H1 (cell line): ENCODE measurements around the gene FAM76A. TPM values are rescaled to one million over a fixed set of nuclear protein-coding genes. Genes with fewer than 3 reads are reported as not detected.

Experiments
- CTCF ChIA-PET: fragments of 300-600 bp; sonication (Branson Sonifier 250); formaldehyde crosslinking; loops from one replicate; lab custom pipeline; 2021; ENCODE audit not compliant: partially characterized antibody; lab: Charles Lee
- POLR2A ChIA-PET: fragments of 300-600 bp; sonication (Branson Sonifier 250); formaldehyde crosslinking; loops from one replicate; lab custom pipeline; 2021; ENCODE audit warnings: inconsistent platforms; ENCODE audit not compliant: partially characterized antibody; lab: Charles Lee
- DNase-seq, 2 experiments: peaks; one replicate each; pipeline versions ENCODE4 v3.0.0 to v3.0.0-alpha.2; 2010 to 2022; ENCODE audit warnings: low spot score in 2 of 2, low read depth in 1 of 2, mixed read lengths in 1 of 2
- FAIRE-seq: peaks from 2 replicates; lab custom pipeline; 2011; peaks lifted over from hg19 to GRCh38; lab: Jason Lieb, UNC
- H2AFZ ChIP-seq: 2 replicates; pipeline ENCODE4 v1.8.1; 2012; ENCODE audit warnings: low read length, inconsistent platforms
- H2AK5ac ChIP-seq: 2 replicates; pipeline ENCODE4 v1.6.1; 2013; ENCODE audit warnings: low read depth, low read length
- H2BK120ac ChIP-seq: replicated peaks from 2 replicates; pipeline ENCODE3; 2013; ENCODE audit warnings: low read depth, low read length, inconsistent platforms
- H2BK12ac ChIP-seq: 2 replicates; pipeline ENCODE4 v1.6.1; 2013; ENCODE audit warnings: low read depth, low read length
- H2BK15ac ChIP-seq: 2 replicates; pipeline ENCODE4 v1.6.1; 2013; ENCODE audit warnings: low read length
- H2BK20ac ChIP-seq: 2 replicates; pipeline ENCODE4 v1.6.1; 2013; ENCODE audit warnings: low read length
- H2BK5ac ChIP-seq: 2 replicates; pipeline ENCODE4 v1.6.1; 2013; ENCODE audit warnings: low read depth, low read length
- H3K14ac ChIP-seq: 2 replicates; pipeline ENCODE4 v1.6.1; 2013; ENCODE audit warnings: inconsistent platforms; ENCODE audit not compliant: insufficient read length
- H3K18ac ChIP-seq: 2 replicates; pipeline ENCODE4 v1.6.1; 2013; ENCODE audit warnings: low read length; ENCODE audit errors: extremely low read depth
- H3K23ac ChIP-seq: 2 replicates; pipeline ENCODE4 v1.6.1; 2013; ENCODE audit warnings: inconsistent platforms; ENCODE audit not compliant: insufficient read length
- H3K23me2 ChIP-seq: 2 replicates; pipeline ENCODE4 v1.6.1; 2013; ENCODE audit warnings: low read depth, low read length
- H3K27ac ChIP-seq: 2 replicates; pipeline ENCODE4 v1.6.1; 2011; ENCODE audit warnings: low read depth, low read length, inconsistent platforms
- H3K27me3 ChIP-seq, 4 experiments: replicated peaks in 1 of 4; 1 replicate in 1 of 4; 2 replicates in 3 of 4; pipeline versions ENCODE4 v1.6.1 to v1.8.1; 2011 to 2013; ENCODE audit warnings: low read length in 3 of 4, mild to moderate bottlenecking in 3 of 4, inconsistent platforms in 2 of 4, mixed read lengths in 2 of 4, moderate library complexity in 1 of 4; ENCODE audit not compliant: control insufficient read depth in 3 of 4, insufficient read depth in 3 of 4; ENCODE audit errors: extremely low read depth in 1 of 4
- H3K36me3 ChIP-seq, 4 experiments: 2 replicates each; pipeline versions ENCODE4 v1.6.1 to v1.8.1; 2011 to 2013; ENCODE audit warnings: mild to moderate bottlenecking in 4 of 4, low read length in 3 of 4, moderate library complexity in 2 of 4, control low read depth in 1 of 4, inconsistent platforms in 1 of 4; ENCODE audit not compliant: insufficient read depth in 4 of 4, control insufficient read depth in 2 of 4
- H3K4ac ChIP-seq: replicated peaks from 2 replicates; pipeline ENCODE3; 2013; ENCODE audit warnings: low read length, low read depth, mixed read lengths, inconsistent platforms; ENCODE audit not compliant: insufficient read length
- H3K4me1 ChIP-seq, 4 experiments: replicated peaks in 1 of 4; 1 replicate in 1 of 4; 2 replicates in 3 of 4; pipeline versions ENCODE4 v1.6.1 to v1.8.1; 2011 to 2013; ENCODE audit warnings: low read length in 3 of 4, inconsistent platforms in 2 of 4, mixed read lengths in 1 of 4; ENCODE audit not compliant: insufficient read depth in 4 of 4, control insufficient read depth in 3 of 4
- H3K4me2 ChIP-seq, 2 experiments: 2 replicates each; pipeline versions ENCODE4 v1.6.1 to v1.8.1; 2011 to 2013; ENCODE audit warnings: low read depth in 2 of 2, low read length in 2 of 2, control low read depth in 1 of 2, inconsistent platforms in 1 of 2, mild to moderate bottlenecking in 1 of 2; ENCODE audit not compliant: insufficient read depth in 1 of 2
- H3K4me3 ChIP-seq, 4 experiments: fragments of 200-600, 300-600 bp in 1 of 4; sonication (generic), shearing (Covaris generic), sonication (Bioruptor Twin) in 1 of 4; 2 replicates each; pipeline versions ENCODE4 v1.5.1 to v1.8.1; 2011 to 2016; ENCODE audit warnings: low read length in 4 of 4, low read depth in 3 of 4, control low read depth in 2 of 4, inconsistent platforms in 2 of 4, mild to moderate bottlenecking in 2 of 4, mixed read lengths in 1 of 4, moderate library complexity in 1 of 4; ENCODE audit not compliant: insufficient read depth in 2 of 4; ENCODE audit errors: extremely low read depth in 1 of 4
- H3K56ac ChIP-seq: replicated peaks from 2 replicates; pipeline ENCODE3; 2013; ENCODE audit warnings: low read depth, mild to moderate bottlenecking, mixed read lengths, low read length, inconsistent platforms; ENCODE audit not compliant: insufficient read length
- H3K79me1 ChIP-seq: 2 replicates; pipeline ENCODE4 v1.6.1; 2013; ENCODE audit warnings: low read depth, low read length, control low read depth
- H3K79me2 ChIP-seq, 2 experiments: 2 replicates each; pipeline versions ENCODE4 v1.6.1 to v1.8.1; 2012 to 2013; ENCODE audit warnings: low read length in 2 of 2, mild to moderate bottlenecking in 2 of 2, inconsistent platforms in 1 of 2; ENCODE audit not compliant: insufficient read depth in 2 of 2, control insufficient read depth in 1 of 2
- H3K9ac ChIP-seq, 4 experiments: replicated peaks in 1 of 4; 1 replicate in 1 of 4; 2 replicates in 3 of 4; pipeline versions ENCODE4 v1.6.1 to v1.8.1; 2011 to 2013; ENCODE audit warnings: low read depth in 3 of 4, low read length in 3 of 4, control low read depth in 2 of 4, mild to moderate bottlenecking in 2 of 4, moderate library complexity in 2 of 4, inconsistent platforms in 1 of 4; ENCODE audit errors: extremely low read depth in 1 of 4
- H3K9me3 ChIP-seq, 2 experiments: 2 replicates each; pipeline versions ENCODE4 v1.6.1 to v1.8.1; 2012 to 2013; ENCODE audit warnings: mild to moderate bottlenecking in 2 of 2, moderate library complexity in 2 of 2, control low read depth in 1 of 2, inconsistent platforms in 1 of 2, low read depth in 1 of 2, low read length in 1 of 2, mixed read lengths in 1 of 2; ENCODE audit not compliant: insufficient read depth in 2 of 2
- H4K20me1 ChIP-seq, 2 experiments: replicated peaks in 1 of 2; 2 replicates each; pipeline versions ENCODE3 to v1.8.1; 2011 to 2013; ENCODE audit warnings: inconsistent platforms in 2 of 2, low read length in 2 of 2, mild to moderate bottlenecking in 1 of 2; ENCODE audit not compliant: insufficient read depth in 2 of 2, control insufficient read depth in 1 of 2
- H4K5ac ChIP-seq: 2 replicates; pipeline ENCODE4 v1.6.1; 2013; ENCODE audit warnings: low read length, low read depth, mixed read lengths, inconsistent platforms; ENCODE audit not compliant: insufficient read length
- H4K8ac ChIP-seq: 2 replicates; pipeline ENCODE4 v1.8.0; 2013; ENCODE audit warnings: mild to moderate bottlenecking, moderate library complexity, low read length, inconsistent platforms; ENCODE audit not compliant: insufficient read depth; ENCODE audit errors: extremely low read depth
- H4K91ac ChIP-seq: replicated peaks from 2 replicates; pipeline ENCODE3; 2013; ENCODE audit warnings: low read length, mixed read lengths, inconsistent platforms; ENCODE audit not compliant: insufficient read length
- BCL11A ChIP-seq, 2 experiments: IDR thresholded peaks; one replicate each; pipeline ENCODE4 v1.6.1; 2011; ENCODE audit warnings: low read depth in 2 of 2, low read length in 2 of 2, mild to moderate bottlenecking in 2 of 2
- CBX8 ChIP-seq: fragments of 300-800, 300-1000 bp; sonication (generic); IDR thresholded peaks from 2 replicates; pipeline ENCODE4 v1.7.1; 2016; ENCODE audit warnings: low read depth, low read length, borderline replicate concordance
- WGBS, 2 experiments: shearing (Covaris generic) in 1 of 2; methylation state at CpG; one replicate each; pipeline versions ENCODE4 v1.1.6 to v1.1.7; 2013 to 2015; ENCODE audit warnings: low lambda C conversion rate in 2 of 2, mixed read lengths in 2 of 2, inconsistent platforms in 1 of 2, low coverage in 1 of 2, missing lambda C conversion rate in 1 of 2; ENCODE audit not compliant: insufficient replicate concordance in 2 of 2, insufficient coverage in 1 of 2, insufficient read length in 1 of 2; ENCODE audit errors: extremely low coverage in 1 of 2, missing lambda C conversion rate in 1 of 2; 5-methylcytosine and 5-hydroxymethylcytosine counted together
- polyA plus RNA-seq, 7 experiments: library from polyadenylated mRNA; depleted of rRNA in 3 of 7; stranded (reverse) in 5 of 7; unstranded in 2 of 7; fragments of >200 nt in 5 of 7; fragments of 200-250 nt in 2 of 7; gene quantifications; 1 replicate in 5 of 7; 2 replicates in 1 of 7; 4 replicates in 1 of 7; pipeline versions ENCODE4 v1.2.1 to v1.2.3, GENCODE V29; 2011 to 2013; ENCODE audit warnings: missing spikeins in 2 of 7, mixed read lengths in 2 of 7
- total RNA-seq: library from RNA; stranded (reverse); fragmentation: NEBNext Ultra II Directional; extraction: Animal tissue kit (Norgen Biotek cat#: 25700); gene quantifications from 2 replicates; pipeline ENCODE4 v1.2.1, GENCODE V29; 2021
- TF ChIP-seq, protein P1 (sequence below): IDR thresholded peaks from 2 replicates; pipeline ENCODE4 v1.6.1; 2012; ENCODE audit warnings: inconsistent platforms

Gene FAM76A
- total and polyA plus RNA-seq, 2 of the 8 experiments (the other 6 are each of a cell fraction or from before 2014, with no cell fraction given), result 3.4 to 16.2 TPM

DNA sequence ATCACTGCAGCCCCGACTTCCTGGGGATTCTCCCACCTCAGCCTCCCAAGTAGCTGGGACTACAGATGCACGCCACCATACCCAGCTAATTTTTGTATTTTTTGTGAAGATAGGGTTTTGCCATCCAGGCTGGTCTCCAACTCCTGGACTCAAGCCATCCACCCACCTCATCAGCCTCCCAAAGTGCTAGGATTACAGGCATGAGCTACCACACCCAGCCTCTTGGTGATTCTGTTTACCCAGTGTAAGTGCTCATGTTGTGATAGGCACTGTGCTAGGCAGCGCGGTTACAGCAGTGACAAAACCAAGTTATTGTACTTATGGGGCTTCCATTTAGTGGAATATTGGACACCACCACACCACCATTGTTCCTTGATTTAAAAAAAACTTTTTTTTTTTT is 37.6 kb downstream of the FAM76A start:
- H3K9me3 ChIP-seq, result no peaks in the 10 kb centered on the region
- H3K27me3 ChIP-seq, result no peaks in the 10 kb centered on the region
- no peak overlapping the region for H2AK5ac ChIP-seq
- H3K27ac ChIP-seq, result no peak overlapping the region
- H4K20me1 ChIP-seq, result no peaks in the 10 kb centered on the region
- FAIRE-seq (no peak), DNase-seq (no peak)
- WGBS, 2 experiments, result 93% methylated on average over 4 of the region's 4 CpGs; no CpG with 5 or more reads in 1 of the 2 experiments
- CTCF ChIA-PET, result interaction anchor here (1.0 to 1.8 kb wide), 3 partner anchors 12 to 67 kb away, joined by 3 to 5 read pairs (median 3); no protein-coding TSS in a partner anchor
- no peak overlapping the region for H3K23ac ChIP-seq
- H2BK120ac ChIP-seq, result no peak overlapping the region
- H3K36me3 ChIP-seq, result peaks cover 0 to 10% (median 5%) of the 10 kb centered on the region in 4 experiments; a peak in 3 of 8 replicates
- no peak overlapping the region for H3K4me3 ChIP-seq
- no peaks in the 10 kb centered on the region for H3K79me2 ChIP-seq
- H2AFZ ChIP-seq, result no peak overlapping the region
- H3K18ac ChIP-seq, result no peak overlapping the region
- H3K14ac ChIP-seq, result no peak overlapping the region
- no peak overlapping the region for H2BK20ac ChIP-seq
- no peak overlapping the region for H4K8ac ChIP-seq
- no peaks in the 10 kb centered on the region for H3K23me2 ChIP-seq
- no peaks in the 10 kb centered on the region for H3K4me1 ChIP-seq
- H3K9ac ChIP-seq, result no peak overlapping the region
- H4K91ac ChIP-seq, result no peak overlapping the region
- H2BK12ac ChIP-seq, result no peak overlapping the region
- H2BK15ac ChIP-seq, result no peak overlapping the region
- POLR2A ChIA-PET, result interaction anchor here (1.6 to 1.8 kb wide), 2 partner anchors 8 to 9 kb away, joined by 5 read pairs; partner anchors contain the start of gene STX12
- H3K4me2 ChIP-seq, result no peak overlapping the region
- no peak overlapping the region for H3K56ac ChIP-seq
- H4K5ac ChIP-seq, result no peak overlapping the region
- H3K4ac ChIP-seq, result no peak overlapping the region
- TF ChIP-seq BCL11A (IDR thresholded peaks at IDR 0.05; ENCODE audit: low read depth in 2 of 2, low read length in 2 of 2) (no peak), CBX8 (no peak)
- TF ChIP-seq, protein P1, sequence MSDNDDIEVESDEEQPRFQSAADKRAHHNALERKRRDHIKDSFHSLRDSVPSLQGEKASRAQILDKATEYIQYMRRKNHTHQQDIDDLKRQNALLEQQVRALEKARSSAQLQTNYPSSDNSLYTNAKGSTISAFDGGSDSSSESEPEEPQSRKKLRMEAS, result no peak
- no peaks in the 10 kb centered on the region for H3K79me1 ChIP-seq
- H2BK5ac ChIP-seq, result no peak overlapping the region
